ENCODE results near the gene OTULINL. TPM values are rescaled to one million over a fixed set of nuclear protein-coding genes. Genes with fewer than 3 reads are reported as not detected.

The OTULINL gene
- total RNA-seq, 1 donor from 2014 or later = 14.4 TPM

- peaks cover 3% of the 10 kb centered on the region for H3K9me3 Mint-ChIP-seq (ENCODE audit: unreplicated experiment)
- no peak overlapping the region for H3K27ac Mint-ChIP-seq (ENCODE audit: unreplicated experiment)
- peaks cover 3% of the 10 kb centered on the region for H3K27me3 Mint-ChIP-seq (ENCODE audit: unreplicated experiment)
- H3K4me3 Mint-ChIP-seq (ENCODE audit: unreplicated experiment) = no peak overlapping the region
- no peak for TF ChIP-seq CTCF (IDR thresholded peaks at IDR 0.05; ENCODE audit: partially characterized antibody, unreplicated experiment)
- H3K36me3 Mint-ChIP-seq (ENCODE audit: unreplicated experiment) = no peaks in the 10 kb centered on the region
- DNase-seq = no peak
- H3K4me1 Mint-ChIP-seq (ENCODE audit: low read depth, unreplicated experiment) = peaks cover 3% of the 10 kb centered on the region
Observed at GRCh38 chr5:14659821-14660607, 78.4 kb downstream of the OTULINL start.

GRCh38 chr5:14660833-14661232 lies 79.2 kb downstream of the OTULINL start:
- Mint-ChIP-seq H3K4me3 (ENCODE audit: unreplicated experiment) (no peak overlapping the region), H3K27ac (ENCODE audit: unreplicated experiment) (no peak overlapping the region), H3K9me3 (ENCODE audit: unreplicated experiment) (peaks cover 3% of the 10 kb centered on the region), H3K27me3 (ENCODE audit: unreplicated experiment) (peaks cover 5% of the 10 kb centered on the region), H3K4me1 (ENCODE audit: low read depth, unreplicated experiment) (peaks cover 8% of the 10 kb centered on the region), H3K36me3 (ENCODE audit: unreplicated experiment) (no peaks in the 10 kb centered on the region)
- no peak for TF ChIP-seq CTCF (IDR thresholded peaks at IDR 0.05; ENCODE audit: partially characterized antibody, unreplicated experiment)
- DNase-seq = no peak

Other genes with a start within 250 kb of the OTULINL start
- gene OTULIN, start 82.9 kb downstream of the OTULINL start, total RNA-seq (ENCODE audit: unreplicated experiment) = 17.7 TPM